ENCODE measurements around the gene FTCDNL1. TPM values are rescaled to one million over a fixed set of nuclear protein-coding genes. Genes with fewer than 3 reads are reported as not detected.

Gene FTCDNL1
- total RNA-seq, 4 donors from 2014 or later, result 1.9 to 4.5 (median 3.0) TPM

- DNase-seq (ENCODE audit: low spot score) (no peak), ATAC-seq (ENCODE audit: low FRiP score) (no peak)
- no peak for TF ChIP-seq CTCF (IDR thresholded peaks at IDR 0.05)
Observed at GRCh38 chr2:199762963-199763362, 88.0 kb downstream of the FTCDNL1 start.

- ATAC-seq (ENCODE audit: low FRiP score), result no peak
- TF ChIP-seq CTCF (IDR thresholded peaks at IDR 0.05), result no peak
- DNase-seq (ENCODE audit: low spot score), result no peak
Observed at GRCh38 chr2:199760574-199760973, 90.4 kb downstream of the FTCDNL1 start.

GRCh38 chr2:199757233-199757870, 93.6 kb downstream of the FTCDNL1 start:
- no peak for DNase-seq (ENCODE audit: low spot score)
- no peak for TF ChIP-seq CTCF (IDR thresholded peaks at IDR 0.05)
- no peak for ATAC-seq (ENCODE audit: low FRiP score)

- DNase-seq (ENCODE audit: low spot score) (no peak), ATAC-seq (ENCODE audit: low FRiP score) (no peak)
- no peak for TF ChIP-seq CTCF (IDR thresholded peaks at IDR 0.05)
Observed at GRCh38 chr2:199756743-199757142, 94.2 kb downstream of the FTCDNL1 start.

- ATAC-seq (ENCODE audit: low FRiP score), result no peak
- DNase-seq (ENCODE audit: low spot score), result no peak
- no peak for TF ChIP-seq CTCF (IDR thresholded peaks at IDR 0.05)
Observed at GRCh38 chr2:199756211-199756610, 94.8 kb downstream of the FTCDNL1 start.

- no peak for TF ChIP-seq CTCF (IDR thresholded peaks at IDR 0.05)
- DNase-seq (ENCODE audit: low spot score) (no peak), ATAC-seq (ENCODE audit: low FRiP score) (no peak)
Observed at GRCh38 chr2:199754766-199755165, 96.2 kb downstream of the FTCDNL1 start.

GRCh38 chr2:199751492-199752120, 99.4 kb downstream of the FTCDNL1 start:
- ATAC-seq (ENCODE audit: low FRiP score) (no peak), DNase-seq (ENCODE audit: low spot score) (no peak)
- no peak for TF ChIP-seq CTCF (IDR thresholded peaks at IDR 0.05)

All from omental fat pad (tissue), 4 donors.